Activated CD8-positive, alpha-beta memory T cell treated with anti-CD3 and anti-CD28 coated beads for 4 hours (primary cell): ENCODE data around the gene LSR.
"Not testable (repeated sequence)": the region's sequence is repeated elsewhere in the genome, so short reads cannot be mapped to it uniquely, and the experiment has no call there.

Experiments
- DNase-seq, 2 donors: peaks; one replicate each; pipeline ENCODE4 v3.0.0-alpha.2; 2020; ENCODE audit warnings: low read depth in 2 of 2

The LSR gene

GRCh38 chr19:35219008-35219407 lies 29.8 kb upstream of the LSR start:
- DNase-seq: no peak

DNA sequence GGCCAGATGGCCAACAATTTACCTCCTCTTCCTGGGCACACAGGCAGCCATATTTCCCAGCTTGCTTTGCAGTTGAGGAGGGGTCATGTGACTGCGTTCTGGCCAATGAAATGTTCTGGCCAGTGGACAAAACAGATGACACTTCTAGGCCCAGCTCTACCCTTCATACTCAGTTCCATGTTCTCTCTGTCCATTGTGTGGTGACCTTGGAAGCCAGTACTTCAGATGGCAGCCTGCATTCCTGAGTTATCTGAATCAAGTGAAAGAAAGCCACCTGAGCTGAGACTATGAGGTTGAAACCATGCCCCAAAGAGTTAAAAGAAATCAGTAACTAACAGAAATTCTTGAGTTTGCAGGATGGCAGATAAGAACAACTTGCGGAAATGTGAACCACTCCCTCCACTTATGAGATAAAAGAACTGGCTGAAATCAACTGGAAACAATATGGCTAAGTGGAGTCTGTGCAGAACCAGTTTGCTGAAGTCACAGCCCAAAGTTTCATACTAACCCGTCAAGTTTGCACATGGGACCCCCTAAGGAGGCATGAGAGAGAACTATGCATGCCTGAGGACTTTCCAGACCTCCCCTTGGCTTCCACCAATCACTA lies 28.4 kb upstream of the LSR start:
- DNase-seq: no peak

- not testable (repeated sequence) for DNase-seq
These were observed 27.7 kb upstream of the LSR start for GRCh38 chr19:35220973-35221590.

GRCh38 chr19:35222373-35223015 lies 26.3 kb upstream of the LSR start:
- DNase-seq: no peak

GRCh38 chr19:35223084-35223790 lies 25.6 kb upstream of the LSR start:
- no peak for DNase-seq

- no peak for DNase-seq
These were observed 24.8 kb upstream of the LSR start for GRCh38 chr19:35223862-35224505.

DNA sequence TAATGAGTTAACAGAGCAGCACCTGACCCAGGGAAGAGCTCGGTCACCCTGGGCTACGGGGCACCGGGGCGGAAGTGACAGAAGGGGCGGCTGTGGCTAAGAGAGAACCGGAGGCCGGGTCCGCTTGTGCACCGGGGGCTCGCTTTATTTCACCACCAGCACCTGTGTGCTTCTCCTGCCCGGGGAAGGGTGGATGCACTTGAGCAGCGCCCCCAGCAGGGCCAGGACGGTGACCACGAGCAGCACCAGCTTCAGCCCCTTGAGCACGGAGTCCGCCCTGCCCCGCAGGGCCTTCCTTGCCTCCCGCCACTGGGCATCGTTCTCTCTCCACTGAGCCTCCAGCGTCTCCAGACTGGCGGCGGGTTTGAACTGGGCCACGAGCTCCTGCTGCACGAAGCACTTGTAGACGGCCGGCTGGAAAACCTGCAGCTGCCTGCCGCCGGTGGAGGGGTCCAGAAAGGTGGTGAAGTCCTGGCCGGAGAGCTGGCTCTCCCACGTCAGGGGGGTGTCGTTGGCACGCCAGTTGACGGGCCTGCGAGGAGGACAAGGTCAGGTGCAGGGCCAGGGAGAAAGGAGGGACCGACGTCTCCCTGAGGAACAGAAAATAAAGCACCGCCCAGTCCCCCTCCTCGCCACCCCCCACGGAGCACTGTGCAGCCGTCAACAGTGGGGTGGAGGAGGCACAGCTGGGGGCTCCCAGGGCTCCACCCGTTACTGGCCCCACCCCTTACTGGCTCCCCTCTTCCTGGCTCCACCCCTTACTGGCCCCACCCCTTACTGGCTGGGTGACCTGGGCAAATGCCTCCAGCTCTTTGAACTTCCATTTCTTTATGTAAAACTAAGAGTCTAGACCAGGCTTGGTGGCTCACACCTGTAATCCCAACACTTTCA lies 23.9 kb upstream of the LSR start:
- DNase-seq: no peak

DNA sequence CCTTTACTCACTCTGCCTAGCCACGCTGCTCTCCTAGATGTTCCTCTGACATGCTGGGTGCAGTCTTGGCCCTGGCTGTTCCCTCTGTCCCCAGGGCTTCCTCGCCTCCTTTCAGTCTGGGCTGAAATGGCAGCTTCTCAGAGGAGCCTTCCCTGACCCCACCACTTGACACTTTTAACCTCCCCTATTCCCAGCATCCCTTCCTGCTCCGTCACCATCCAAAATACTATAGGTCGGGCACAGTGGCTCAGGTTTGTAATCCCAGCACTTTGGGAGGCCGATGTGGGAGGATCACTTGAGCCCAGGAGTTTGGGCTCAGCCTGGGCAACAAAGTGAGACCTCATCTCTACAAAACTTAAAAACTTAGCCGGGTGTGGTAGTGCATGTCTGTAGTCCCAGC lies 22.9 kb upstream of the LSR start:
- no peak for DNase-seq

GRCh38 chr19:35226748-35227147 lies 22.1 kb upstream of the LSR start:
- no peak for DNase-seq

- DNase-seq: no peak
These were observed 20.4 kb upstream of the LSR start, which contains the start of gene FAM187B for GRCh38 chr19:35228177-35228930. Gene FAM187B (minus strand): TSS chr19:35228739. CDS start chr19:35228680, 59 bp downstream.

GRCh38 chr19:35229601-35230000 lies 19.2 kb upstream of the LSR start:
- no peak for DNase-seq

GRCh38 chr19:35231956-35232645 lies 16.7 kb upstream of the LSR start:
- DNase-seq: no peak

- no peak for DNase-seq
These were observed 15.9 kb upstream of the LSR start for GRCh38 chr19:35232912-35233311.

DNA sequence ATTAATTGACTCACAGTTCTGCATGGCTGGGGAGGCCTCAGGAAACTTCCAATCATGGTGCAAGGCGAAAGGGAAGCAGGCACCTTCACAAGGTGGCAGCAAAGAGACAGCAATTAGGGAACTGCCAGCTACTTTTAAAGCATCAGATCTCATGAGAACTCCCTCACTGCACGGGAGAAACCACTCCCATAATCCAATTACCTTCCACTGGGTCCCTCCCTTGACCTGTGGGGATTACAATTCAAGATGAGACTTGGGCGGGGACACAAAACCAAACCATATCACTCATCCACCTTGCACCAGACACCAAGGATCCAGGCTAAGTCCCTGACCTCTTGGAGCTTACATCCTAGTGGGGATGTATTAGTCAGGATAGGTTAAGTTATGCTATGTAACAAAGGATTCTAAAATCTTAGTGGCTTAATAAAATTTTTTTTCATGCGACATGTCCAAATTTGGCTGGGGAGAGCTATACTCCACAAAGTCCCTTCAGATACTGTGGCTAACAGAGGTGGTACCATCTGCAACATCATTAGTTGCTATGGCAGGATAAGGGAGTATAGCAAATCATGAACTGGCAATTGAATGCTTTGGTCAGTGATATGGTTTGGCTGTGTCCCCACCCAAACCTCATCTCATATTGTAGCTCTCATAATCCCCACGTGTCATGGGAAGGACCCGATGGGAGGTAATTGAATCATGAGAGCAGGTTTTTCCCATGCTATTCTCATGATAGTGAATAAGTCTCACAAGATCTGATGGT lies 12.0 kb upstream of the LSR start:
- no peak for DNase-seq

GRCh38 chr19:35239597-35239996 lies 9.2 kb upstream of the LSR start:
- not testable (repeated sequence) for DNase-seq

GRCh38 chr19:35240327-35240726 lies 8.5 kb upstream of the LSR start:
- DNase-seq: no peak

GRCh38 chr19:35241417-35241816 lies 7.4 kb upstream of the LSR start:
- DNase-seq: no peak

- no peak for DNase-seq
These were observed 2.2 kb upstream of the LSR start for GRCh38 chr19:35246466-35247092.
